GM18502 (cell line): ENCODE measurements around the gene WWP2.
"Not testable (repeated sequence)": the region's sequence is repeated elsewhere in the genome, so short reads cannot be mapped to it uniquely, and the experiment has no call there.

ENCODE experiments used
- ATAC-seq: cut with Tn5 transposase; IDR thresholded peaks from one replicate; pipeline ENCODE4 v1.9.1; 2021; ENCODE audit warnings: mild to moderate bottlenecking; ENCODE audit not compliant: unreplicated experiment, poor library complexity

WWP2 gene

DNA sequence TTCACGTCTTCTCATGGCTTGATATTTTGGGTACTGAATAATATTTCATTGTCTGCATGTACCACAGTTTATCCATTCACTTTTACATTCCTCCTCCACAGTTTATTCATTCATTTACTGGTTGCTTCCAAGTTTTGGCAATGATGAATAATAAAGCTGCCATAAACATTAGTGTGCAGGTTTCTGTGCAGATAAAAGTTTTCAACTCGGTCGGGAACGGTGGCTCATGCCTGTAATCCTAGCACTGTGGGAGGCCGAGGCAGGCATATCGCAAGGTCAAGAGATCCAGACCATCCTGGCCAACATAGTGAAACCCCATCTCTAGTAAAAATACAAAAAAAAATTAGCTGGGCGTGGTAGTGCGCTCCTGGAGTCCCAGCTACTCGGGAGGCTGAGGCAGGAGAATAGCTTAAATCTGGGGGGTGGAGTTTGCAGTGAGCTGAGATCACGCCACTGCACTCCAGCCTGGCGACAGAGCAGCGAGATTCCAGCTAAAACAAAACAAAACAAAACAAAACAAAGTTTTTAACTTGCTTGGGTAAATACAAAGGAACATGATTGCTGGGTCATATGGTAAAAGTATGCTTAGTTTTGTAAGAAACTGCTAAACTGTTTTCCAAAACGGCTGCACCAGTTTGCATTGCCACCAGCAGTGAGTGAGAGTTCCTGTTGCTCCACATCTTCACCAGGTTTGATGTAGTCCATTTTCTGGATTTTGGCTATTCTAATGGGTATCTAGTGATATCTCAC is 89.5 kb downstream of the WWP2 start:
- ATAC-seq: no peak

GRCh38 chr16:69852815-69853214 is 90.7 kb downstream of the WWP2 start:
- no peak for ATAC-seq

DNA sequence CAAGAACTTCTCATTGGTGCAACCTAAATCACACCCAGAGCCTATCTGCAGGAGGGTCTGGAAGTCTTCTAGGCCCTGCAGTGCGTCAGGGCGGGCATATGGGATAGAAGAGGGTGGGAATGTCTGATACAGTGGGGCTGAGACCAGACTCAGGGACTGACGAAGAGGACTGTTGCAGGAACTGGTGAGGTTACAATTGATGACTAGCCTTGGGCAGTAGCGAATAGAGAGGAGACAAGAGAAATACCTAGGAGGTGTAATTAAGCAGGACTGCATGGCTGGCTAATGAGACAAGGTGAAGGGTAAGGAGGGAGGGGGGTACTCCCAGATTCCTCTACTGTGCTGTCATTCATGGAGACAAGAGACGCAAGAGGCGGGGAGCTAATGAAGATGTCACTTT is 91.3 kb downstream of the WWP2 start:
- no peak for ATAC-seq

DNA sequence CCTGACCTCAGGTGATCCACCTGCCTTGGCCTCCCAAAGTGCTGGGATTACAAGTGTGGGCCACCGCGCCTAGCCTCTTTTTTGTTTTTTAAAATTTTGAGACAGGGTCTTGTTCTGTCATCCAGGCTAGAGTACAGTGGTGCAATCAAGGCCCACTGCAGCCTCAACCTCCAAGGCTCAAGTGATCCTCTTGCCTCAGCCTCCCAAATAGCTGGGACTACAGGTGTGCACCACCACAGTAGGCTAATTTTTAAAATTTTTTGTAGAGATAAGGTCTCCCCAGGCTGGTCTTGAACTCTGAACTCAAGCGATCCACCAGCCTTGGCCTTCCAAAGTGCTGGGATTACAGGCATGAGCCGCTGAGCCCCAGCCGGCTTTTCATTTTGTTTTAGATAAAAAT is 92.6 kb downstream of the WWP2 start:
- ATAC-seq: not testable (repeated sequence)

- no peak for ATAC-seq
Measured at GRCh38 chr16:69855592-69855991, 93.5 kb downstream of the WWP2 start.

GRCh38 chr16:69858191-69859104 is 96.3 kb downstream of the WWP2 start:
- no peak for ATAC-seq

- no peak for ATAC-seq
Measured at GRCh38 chr16:69859105-69859989, 97.2 kb downstream of the WWP2 start.

GRCh38 chr16:69860233-69861231 is 98.4 kb downstream of the WWP2 start:
- ATAC-seq: no peak

DNA sequence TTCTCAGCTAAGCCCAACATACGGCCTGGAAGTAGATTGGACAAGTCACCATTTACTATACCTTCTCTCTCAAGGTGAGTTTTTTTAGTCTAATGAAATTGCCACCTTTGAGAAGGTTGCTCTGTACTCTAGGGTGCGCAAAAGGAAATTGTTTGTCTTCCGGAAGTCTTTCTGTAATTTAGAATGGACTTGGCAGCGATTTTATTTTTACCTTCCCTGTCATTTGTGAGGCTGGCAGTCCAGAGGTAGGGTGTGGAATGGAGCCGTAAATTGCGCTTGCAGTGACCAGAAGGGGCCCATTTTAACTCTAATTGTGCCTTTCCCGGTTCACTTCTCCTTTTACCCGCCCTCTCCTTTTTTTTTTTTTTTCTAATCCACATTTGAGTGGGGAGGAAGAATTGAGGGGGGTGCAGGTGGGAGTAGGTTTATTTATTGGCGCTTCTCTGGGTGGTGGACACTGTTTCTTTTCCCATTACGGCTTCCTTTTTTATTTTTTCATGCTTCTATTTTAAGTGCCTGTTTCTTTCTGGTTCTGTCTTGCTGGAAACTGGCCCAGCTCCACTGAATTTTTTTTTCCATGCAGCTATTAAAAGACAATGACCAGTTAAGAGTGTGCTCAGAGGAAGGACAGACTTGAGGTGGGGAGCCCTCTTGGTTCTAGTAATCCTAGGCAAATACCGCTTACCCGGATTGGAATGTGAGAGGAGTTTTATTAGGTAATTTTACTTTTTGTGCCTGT is 99.3 kb downstream of the WWP2 start:
- no peak for ATAC-seq

GRCh38 chr16:69863401-69864281 is 101.5 kb downstream of the WWP2 start:
- ATAC-seq: no peak

- ATAC-seq: no peak
Measured at GRCh38 chr16:69865701-69866100, 103.6 kb downstream of the WWP2 start.

- ATAC-seq: no peak
Measured at GRCh38 chr16:69867784-69868560, 105.8 kb downstream of the WWP2 start.

GRCh38 chr16:69870761-69871160 is 108.6 kb downstream of the WWP2 start:
- no peak for ATAC-seq

GRCh38 chr16:69871708-69872107 is 109.6 kb downstream of the WWP2 start:
- ATAC-seq: no peak

DNA sequence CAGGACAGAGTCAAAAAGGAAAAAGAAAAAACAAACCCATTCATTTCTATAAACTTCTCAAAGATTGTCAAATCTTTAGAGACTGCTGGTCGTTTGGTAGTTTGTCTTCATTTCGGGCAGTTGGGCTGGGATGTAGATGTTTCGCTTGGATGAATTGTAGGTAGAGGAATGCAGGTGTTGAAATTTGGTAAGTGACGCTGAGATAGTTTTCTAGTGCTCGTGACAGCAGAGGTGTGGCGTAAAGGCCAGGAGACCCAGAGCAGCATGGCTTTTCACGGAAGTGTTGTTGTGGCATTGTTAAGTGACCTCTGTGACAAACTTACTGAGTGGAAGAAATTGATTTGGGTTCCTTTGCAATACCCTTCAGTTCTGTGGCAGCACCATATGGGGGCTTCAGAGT is 110.8 kb downstream of the WWP2 start:
- no peak for ATAC-seq

DNA sequence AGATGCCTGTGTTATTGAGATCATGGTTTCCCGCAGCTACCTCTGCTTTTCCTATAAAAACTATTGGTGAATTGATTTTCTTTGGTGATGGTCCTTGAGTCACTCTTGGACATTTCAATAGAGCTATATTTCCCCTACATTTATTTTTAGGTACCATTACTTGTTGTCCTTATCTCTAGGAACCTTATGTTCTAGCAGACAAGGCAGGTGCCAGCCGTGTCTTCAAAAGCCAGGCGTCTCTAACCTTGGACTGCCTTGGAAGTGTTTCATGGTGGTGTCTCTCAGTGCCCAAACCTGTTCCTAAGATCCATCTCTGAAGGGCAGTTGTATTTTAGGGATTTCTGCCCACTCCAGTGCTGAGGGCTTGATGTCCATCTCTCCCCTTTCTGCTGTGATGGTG is 111.7 kb downstream of the WWP2 start:
- ATAC-seq: no peak

GRCh38 chr16:69874271-69874670 is 112.1 kb downstream of the WWP2 start:
- no peak for ATAC-seq
